GM12864 (cell line): ENCODE data around the gene RLF.

Source experiments
- DNase-seq: peaks from one replicate; pipeline ENCODE4 v3.0.0-alpha.2; 2011; ENCODE audit warnings: low read depth
- H3K4me3 ChIP-seq: 2 replicates; pipeline ENCODE4 v1.5.1; 2011; ENCODE audit warnings: mild to moderate bottlenecking, low read depth, low read length, control low read depth
- CTCF ChIP-seq: IDR thresholded peaks from 2 replicates; pipeline ENCODE4 v1.5.1; 2011; ENCODE audit warnings: low read depth, mild to moderate bottlenecking, moderate library complexity, low read length, control low read depth, inconsistent platforms; ENCODE audit errors: missing control alignments

The RLF gene

GRCh38 chr1:40267767-40268187 lies 106.6 kb downstream of the RLF start:
- no peak overlapping the region for H3K4me3 ChIP-seq
- TF ChIP-seq CTCF = no peak
- DNase-seq = no peak

GRCh38 chr1:40268211-40268610 lies 107.0 kb downstream of the RLF start:
- H3K4me3 ChIP-seq = no peak overlapping the region
- no peak for DNase-seq
- no peak for TF ChIP-seq CTCF

- no peak for TF ChIP-seq CTCF
- no peak overlapping the region for H3K4me3 ChIP-seq
- no peak for DNase-seq
Observed at GRCh38 chr1:40270152-40270834, 109.1 kb downstream of the RLF start.

GRCh38 chr1:40272653-40273213 lies 111.5 kb downstream of the RLF start:
- no peak overlapping the region for H3K4me3 ChIP-seq
- no peak for TF ChIP-seq CTCF
- DNase-seq = peak; percentile 13

GRCh38 chr1:40273547-40274166 lies 112.5 kb downstream of the RLF start:
- DNase-seq = no peak
- no peak overlapping the region for H3K4me3 ChIP-seq
- TF ChIP-seq CTCF = no peak

- no peak for DNase-seq
- no peak overlapping the region for H3K4me3 ChIP-seq
- no peak for TF ChIP-seq CTCF
Observed at GRCh38 chr1:40274331-40274730, 113.1 kb downstream of the RLF start.

GRCh38 chr1:40276122-40276521 lies 114.9 kb downstream of the RLF start:
- no peak for DNase-seq
- H3K4me3 ChIP-seq = no peak overlapping the region
- no peak for TF ChIP-seq CTCF
